B cell (primary cell): Measurements from ENCODE around the gene LSM7. TPM values are rescaled to one million over a fixed set of nuclear protein-coding genes. Genes with fewer than 3 reads are reported as not detected.

Experiments
- ATAC-seq: fragments of 200-7000 bp; cut with Tn5 transposase; one replicate; pipeline ENCODE4 v1.10.0; 2021; ENCODE audit warnings: low read depth, mild to moderate bottlenecking, moderate number of reproducible peaks, moderate library complexity
- CTCF ChIA-PET: fragments of 350-600 bp; sonication (Branson Sonifier 250); formaldehyde crosslinking; loops from one replicate; lab custom pipeline; 2021; ENCODE audit warnings: antibody characterized with exemption, inconsistent platforms; lab: Charles Lee
- POLR2A ChIA-PET: fragments of 350-600 bp; sonication (Branson Sonifier 250); formaldehyde crosslinking; loops from one replicate; lab custom pipeline; 2021; ENCODE audit warnings: antibody characterized with exemption; lab: Charles Lee
- DNase-seq: peaks from one replicate; pipeline ENCODE4 v3.0.0; 2013
- H2AFZ ChIP-seq: 2 replicates; pipeline ENCODE4 v1.6.1; 2012; ENCODE audit warnings: mild to moderate bottlenecking, low read depth, low read length; ENCODE audit not compliant: insufficient read depth, poor library complexity, severe bottlenecking
- H3K27ac ChIP-seq, 2 donors: 1 replicate in 1 of 2; 2 replicates in 1 of 2; pipeline ENCODE4 v1.5.1; 2012 to 2013; ENCODE audit warnings: low read length in 2 of 2, mild to moderate bottlenecking in 2 of 2, moderate library complexity in 1 of 2
- H3K27me3 ChIP-seq, 4 experiments: fragments of 200-600 bp in 1 of 4; sonication (generic) in 1 of 4; replicated peaks in 1 of 4; 1 replicate in 2 of 4; 2 replicates in 2 of 4; pipeline versions ENCODE4 v1.6.1 to v1.7.0; 2013 to 2016; ENCODE audit warnings: low read length in 3 of 4, mild to moderate bottlenecking in 2 of 4, mixed read lengths in 1 of 4, moderate library complexity in 1 of 4; ENCODE audit not compliant: insufficient read depth in 4 of 4, control insufficient read depth in 3 of 4; ENCODE audit errors: control extremely low read depth in 1 of 4
- H3K36me3 ChIP-seq, 2 experiments: replicated peaks in 1 of 2; 1 replicate in 1 of 2; 2 replicates in 1 of 2; pipeline versions ENCODE4 v1.6.1 to v1.7.1; 2013; ENCODE audit warnings: low read length in 1 of 2; ENCODE audit not compliant: insufficient read depth in 2 of 2, control insufficient read depth in 1 of 2; ENCODE audit errors: control extremely low read depth in 1 of 2, extremely low read depth in 1 of 2
- H3K4me1 ChIP-seq, 2 donors: fragments of 200-600 bp in 1 of 2; sonication (generic) in 1 of 2; 1 replicate in 1 of 2; 2 replicates in 1 of 2; pipeline versions ENCODE4 v1.5.1 to v1.6.1; 2013 to 2017; ENCODE audit warnings: low read length in 2 of 2; ENCODE audit not compliant: control insufficient read depth in 2 of 2, insufficient read depth in 2 of 2
- H3K4me2 ChIP-seq: replicated peaks from 2 replicates; pipeline ENCODE3; 2012; ENCODE audit warnings: mild to moderate bottlenecking, low read depth, low read length; ENCODE audit not compliant: poor library complexity, severe bottlenecking
- H3K4me3 ChIP-seq, 5 experiments: fragments of 200-600 bp in 1 of 5; sonication (generic) in 1 of 5; 1 replicate in 3 of 5; 2 replicates in 2 of 5; pipeline versions ENCODE4 v1.5.1 to v1.7.0; 2011 to 2016; ENCODE audit warnings: low read length in 4 of 5, mild to moderate bottlenecking in 4 of 5, low read depth in 2 of 5, control low read depth in 1 of 5, moderate library complexity in 1 of 5; ENCODE audit not compliant: insufficient read depth in 1 of 5; ENCODE audit errors: control extremely low read depth in 1 of 5, extremely low read depth in 1 of 5
- H3K79me2 ChIP-seq: fragments of 200-600 bp; sonication (generic); one replicate; pipeline ENCODE4 v1.6.0; 2016; ENCODE audit warnings: low read length; ENCODE audit not compliant: control insufficient read depth, insufficient read depth
- H3K9ac ChIP-seq: fragments of 200-600 bp; sonication (generic); 2 replicates; pipeline ENCODE4 v1.6.1; 2017; ENCODE audit warnings: mild to moderate bottlenecking, low read length, moderate library complexity
- H3K9me3 ChIP-seq, 3 donors: one replicate each; pipeline versions ENCODE4 v1.6.1 to v1.7.1; 2013; ENCODE audit warnings: low read length in 2 of 3; ENCODE audit not compliant: control insufficient read depth in 2 of 3, insufficient read depth in 1 of 3; ENCODE audit errors: control extremely low read depth in 1 of 3
- H4K20me1 ChIP-seq: 2 replicates; pipeline ENCODE4 v1.6.0; 2012; ENCODE audit warnings: mild to moderate bottlenecking, low read length; ENCODE audit not compliant: insufficient read depth, control insufficient read depth, poor library complexity, severe bottlenecking
- H3K27ac Mint-ChIP-seq: one replicate; pipeline ENCODE4 v1.8.0; 2021; ENCODE audit warnings: mixed read lengths
- H3K27me3 Mint-ChIP-seq: one replicate; pipeline ENCODE4 v1.8.0; 2021; ENCODE audit warnings: mixed read lengths
- H3K4me1 Mint-ChIP-seq: one replicate; pipeline ENCODE4 v1.8.0; 2021; ENCODE audit warnings: mixed read lengths
- H3K4me3 Mint-ChIP-seq: one replicate; pipeline ENCODE4 v1.8.0; 2021; ENCODE audit warnings: mixed read lengths
- H3K9me3 Mint-ChIP-seq: one replicate; pipeline ENCODE4 v1.8.0; 2022; ENCODE audit warnings: mixed read lengths; ENCODE audit not compliant: insufficient read depth
- CTCF ChIP-seq: fragments of 200-600 bp; IDR thresholded peaks from one replicate; pipeline ENCODE4 v1.8.0; 2022; ENCODE audit warnings: antibody characterized with exemption, mild to moderate bottlenecking
- EZH2 ChIP-seq: IDR thresholded peaks from 2 replicates; pipeline ENCODE4 v1.6.1; 2012; ENCODE audit warnings: borderline replicate concordance, low read depth, mild to moderate bottlenecking, moderate library complexity, low read length; ENCODE audit not compliant: insufficient read depth, poor library complexity, severe bottlenecking
- WGBS: methylation state at CpG from one replicate; pipeline ENCODE4 v1.1.5; 2013; ENCODE audit warnings: missing lambda C conversion rate; ENCODE audit not compliant: insufficient coverage; 5-methylcytosine and 5-hydroxymethylcytosine counted together
- intact Hi-C: fragments of 100-400 bp; cut with micrococcal nuclease; formaldehyde crosslinking; loops from one replicate; pipeline ENCODE4 v1.10.0; 2022
- polyA plus RNA-seq: library from polyadenylated mRNA; depleted of rRNA; stranded (reverse); fragments of >200 nt; gene quantifications from 2 replicates; pipeline ENCODE4 v1.2.3, GENCODE V29; 2012
- total RNA-seq, 2 donors: library from RNA; stranded (reverse); fragments of 120-200 nt in 1 of 2; gene quantifications; 1 replicate in 1 of 2; 2 replicates in 1 of 2; pipeline versions ENCODE4 v1.2.3 to v1.2.4, GENCODE V29; 2013 to 2022

LSM7 gene
- total and polyA plus RNA-seq, 2 donors (not counting 1 experiment from before 2014, with no cell fraction given), result 201 to 820 TPM

DNA sequence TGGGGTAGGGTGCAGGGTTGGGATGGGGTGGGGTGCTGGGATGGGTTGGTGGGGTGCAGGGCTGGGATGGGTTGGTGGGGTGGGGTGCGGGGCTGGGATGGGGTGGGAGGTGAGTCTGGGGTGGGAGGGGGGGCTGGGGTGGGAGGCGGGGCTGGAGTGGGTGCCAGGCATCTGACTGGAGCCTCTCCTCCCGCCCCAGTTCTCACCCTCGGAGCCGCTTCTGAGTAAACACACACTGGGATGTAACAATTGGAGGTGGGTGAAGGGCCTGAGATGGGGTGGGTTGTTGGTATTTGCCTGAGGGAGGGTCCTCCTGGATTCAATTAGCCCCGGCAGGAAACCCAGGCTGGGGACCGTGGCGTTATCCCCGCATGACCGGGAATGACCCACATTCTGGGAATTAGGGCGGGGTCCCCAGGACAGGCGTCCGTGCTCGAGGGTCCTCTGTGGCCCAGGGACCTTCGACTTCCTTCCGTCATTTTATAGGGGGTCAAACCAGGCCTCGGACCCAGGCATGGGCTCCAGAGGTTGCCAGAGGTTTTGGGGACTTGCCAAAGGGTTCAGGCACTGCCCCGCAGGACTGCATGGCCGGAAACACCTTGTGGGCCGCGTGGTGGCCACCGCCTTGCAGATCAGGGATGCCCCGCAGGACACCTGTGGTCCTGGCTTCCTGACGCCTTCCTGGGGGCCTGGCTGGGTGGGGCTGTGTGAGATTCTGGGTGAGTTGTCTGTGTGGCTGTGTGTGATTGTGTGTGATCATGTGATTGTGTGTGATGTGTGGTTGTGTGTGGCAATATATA is 33.1 kb upstream of the LSM7 start:
- Histone ChIP-seq H3K4me1 (peaks cover 6 to 17% of the 10 kb centered on the region in 2 donors), H3K9ac (no peak overlapping the region), H4K20me1 (no peaks in the 10 kb centered on the region), H3K79me2 (no peaks in the 10 kb centered on the region), H3K36me3 (no peaks in the 10 kb centered on the region), H3K27ac (no peak overlapping the region), H3K27me3 (peaks cover 0 to 39% (median 15%) of the 10 kb centered on the region in 4 experiments), H2AFZ (no peak overlapping the region), H3K9me3 (no peaks in the 10 kb centered on the region), H3K4me2 (no peak overlapping the region), H3K4me3 (no peak overlapping the region)
- Mint-ChIP-seq H3K27me3 (peaks cover 17% of the 10 kb centered on the region), H3K27ac (no peak overlapping the region), H3K9me3 (no peaks in the 10 kb centered on the region), H3K4me3 (no peak overlapping the region), H3K4me1 (peaks cover 5% of the 10 kb centered on the region)
- CTCF ChIA-PET, result no interaction called here
- ATAC-seq, result no peak
- 22% methylated on average over 18 of the region's 24 CpGs for WGBS
- TF ChIP-seq EZH2, result no peak
- no peak for TF ChIP-seq CTCF
- intact Hi-C loops, result no loop called here
- POLR2A ChIA-PET, result no interaction called here
- no peak for DNase-seq

GRCh38 chr19:2360833-2361232 is 32.4 kb upstream of the LSM7 start:
- intact Hi-C loops, result no loop called here
- peaks cover 6 to 17% of the 10 kb centered on the region in 2 donors for H3K4me1 ChIP-seq
- no peak for TF ChIP-seq EZH2
- no peak for TF ChIP-seq CTCF
- H3K27me3 Mint-ChIP-seq, result peaks cover 17% of the 10 kb centered on the region
- POLR2A ChIA-PET, result no interaction called here
- no peak overlapping the region for H3K4me3 ChIP-seq
- no peaks in the 10 kb centered on the region for H3K9me3 Mint-ChIP-seq
- WGBS, result no CpG with 5 or more reads among the region's 11 CpGs
- H3K9ac ChIP-seq, result no peak overlapping the region
- H4K20me1 ChIP-seq, result no peaks in the 10 kb centered on the region
- no peak overlapping the region for H3K27ac Mint-ChIP-seq
- no peak overlapping the region for H3K27ac ChIP-seq
- H2AFZ ChIP-seq, result no peak overlapping the region
- no peak overlapping the region for H3K4me3 Mint-ChIP-seq
- H3K9me3 ChIP-seq, result no peaks in the 10 kb centered on the region
- H3K4me2 ChIP-seq, result no peak overlapping the region
- DNase-seq (no peak), ATAC-seq (no peak)
- peaks cover 0 to 39% (median 15%) of the 10 kb centered on the region in 4 experiments for H3K27me3 ChIP-seq
- no peaks in the 10 kb centered on the region for H3K36me3 ChIP-seq
- no peaks in the 10 kb centered on the region for H3K79me2 ChIP-seq
- H3K4me1 Mint-ChIP-seq, result peaks cover 5% of the 10 kb centered on the region
- CTCF ChIA-PET, result no interaction called here
